ENCODE results near the gene OTUD7B.

The OTUD7B gene

DNA sequence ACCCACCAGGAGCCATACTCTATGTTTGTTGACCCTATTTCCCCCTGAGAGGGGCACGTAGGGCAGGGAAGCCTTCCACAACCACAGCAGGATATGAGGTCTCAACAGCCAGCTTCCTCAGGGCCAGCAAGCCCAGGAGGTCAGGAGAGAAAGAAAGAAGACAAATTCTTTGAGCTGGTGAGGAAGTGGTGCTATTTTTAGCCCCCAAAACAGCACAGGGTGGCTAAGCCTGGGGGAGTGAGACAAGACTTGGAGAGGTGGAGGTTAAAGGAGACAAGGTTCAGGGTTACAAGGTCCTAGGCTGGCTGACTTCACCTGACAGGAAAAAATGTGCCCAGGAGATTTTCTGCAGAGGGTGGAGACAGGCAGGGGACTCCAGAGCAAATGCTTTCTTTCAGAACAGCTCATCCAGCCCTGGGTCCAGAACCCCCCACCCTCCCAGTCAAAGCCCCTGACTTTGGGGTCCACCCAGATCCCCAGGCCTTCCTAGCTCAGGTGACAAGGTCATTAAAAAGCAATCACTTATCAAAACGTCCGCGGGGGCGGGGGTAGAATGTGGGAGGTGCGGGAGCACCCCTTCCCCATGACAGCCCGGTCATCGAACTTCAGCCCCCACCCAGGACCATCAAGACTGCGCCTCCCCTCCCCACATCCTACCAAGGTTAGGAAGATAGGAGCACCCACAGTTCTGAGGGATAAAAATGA, 94.2 kb downstream of the OTUD7B start:
- no peak for DNase-seq (ENCODE audit: low spot score)

DNA sequence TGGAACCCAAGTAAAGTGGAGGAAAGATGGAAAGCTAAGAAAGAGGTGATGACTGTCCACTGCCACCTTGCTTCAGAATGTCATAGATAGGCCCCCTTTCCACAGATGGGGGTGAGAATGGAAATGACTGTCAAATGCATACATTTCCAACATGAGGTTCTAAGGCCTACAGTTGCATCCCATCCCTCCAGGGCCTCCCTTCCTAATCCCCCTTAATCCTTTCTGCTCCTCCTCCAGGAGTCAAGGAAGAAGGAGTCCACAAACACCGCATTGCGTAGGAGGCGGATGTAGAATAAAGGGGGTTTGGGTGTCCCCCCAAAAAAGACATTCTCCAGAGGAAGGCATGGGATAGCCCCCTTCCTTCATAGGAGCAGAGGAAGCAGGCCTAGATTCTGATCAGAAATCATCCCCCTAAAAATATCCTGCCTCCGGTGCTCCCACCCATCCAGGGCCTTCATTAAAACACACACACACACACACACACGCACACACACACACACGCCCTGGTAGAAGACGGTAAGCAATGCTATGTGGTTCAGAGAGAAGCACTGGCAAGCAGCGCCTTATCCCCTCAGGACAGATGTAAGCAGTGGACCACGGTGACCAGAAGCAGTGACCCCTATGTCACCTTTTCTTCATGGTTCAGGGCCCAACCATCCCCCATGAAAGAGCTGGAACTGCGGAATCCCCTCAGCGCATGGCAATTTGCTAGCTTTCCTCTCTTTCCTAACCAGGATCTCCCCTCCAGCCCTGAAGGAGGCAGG, 94.9 kb downstream of the OTUD7B start:
- DNase-seq (ENCODE audit: low spot score): no peak

DNA sequence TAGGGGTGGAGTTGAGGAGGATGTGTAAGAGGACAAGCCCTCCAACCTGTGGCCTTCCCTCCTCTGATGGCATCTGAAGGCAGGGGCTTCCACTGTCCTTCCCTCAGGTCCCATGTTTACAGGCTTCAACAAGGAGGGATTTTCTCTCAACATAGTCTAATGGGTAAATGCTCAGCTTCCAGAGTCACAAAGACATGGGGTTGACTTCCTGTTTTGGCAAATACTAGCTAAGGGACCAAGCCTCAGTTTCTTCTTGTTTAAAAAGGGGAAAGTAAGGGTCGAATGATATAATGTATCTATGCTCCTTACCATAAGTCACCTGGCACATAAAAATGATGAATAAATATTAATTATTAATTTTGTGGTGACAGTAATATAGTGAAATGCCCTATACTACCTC, 96.0 kb downstream of the OTUD7B start:
- DNase-seq (ENCODE audit: low spot score): no peak

DNA sequence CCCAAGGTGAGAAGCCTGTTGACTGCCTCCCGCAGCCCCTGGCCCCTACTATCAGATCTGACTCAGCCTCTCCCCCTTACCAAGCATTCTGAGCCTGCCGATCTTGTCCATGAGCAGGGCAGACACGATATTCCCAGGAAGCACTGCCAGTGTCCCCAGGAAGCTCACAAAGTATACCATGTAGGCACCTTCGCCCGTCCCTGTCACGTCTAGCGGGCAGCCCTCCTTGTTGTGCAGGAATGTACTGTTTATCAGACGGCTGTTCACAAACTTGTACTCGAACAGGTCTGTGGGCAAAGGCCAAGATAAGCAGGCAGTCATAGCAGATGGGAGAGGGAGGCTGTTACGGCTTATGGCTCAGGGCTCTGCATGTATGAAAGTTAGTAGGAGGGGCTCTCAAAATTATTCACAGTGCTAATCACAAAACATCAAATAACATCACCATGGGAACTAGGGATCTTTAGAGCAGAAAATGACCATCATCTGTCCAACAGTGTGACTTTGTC, 103.9 kb downstream of the OTUD7B start:
- DNase-seq (ENCODE audit: low spot score): no peak

DNA sequence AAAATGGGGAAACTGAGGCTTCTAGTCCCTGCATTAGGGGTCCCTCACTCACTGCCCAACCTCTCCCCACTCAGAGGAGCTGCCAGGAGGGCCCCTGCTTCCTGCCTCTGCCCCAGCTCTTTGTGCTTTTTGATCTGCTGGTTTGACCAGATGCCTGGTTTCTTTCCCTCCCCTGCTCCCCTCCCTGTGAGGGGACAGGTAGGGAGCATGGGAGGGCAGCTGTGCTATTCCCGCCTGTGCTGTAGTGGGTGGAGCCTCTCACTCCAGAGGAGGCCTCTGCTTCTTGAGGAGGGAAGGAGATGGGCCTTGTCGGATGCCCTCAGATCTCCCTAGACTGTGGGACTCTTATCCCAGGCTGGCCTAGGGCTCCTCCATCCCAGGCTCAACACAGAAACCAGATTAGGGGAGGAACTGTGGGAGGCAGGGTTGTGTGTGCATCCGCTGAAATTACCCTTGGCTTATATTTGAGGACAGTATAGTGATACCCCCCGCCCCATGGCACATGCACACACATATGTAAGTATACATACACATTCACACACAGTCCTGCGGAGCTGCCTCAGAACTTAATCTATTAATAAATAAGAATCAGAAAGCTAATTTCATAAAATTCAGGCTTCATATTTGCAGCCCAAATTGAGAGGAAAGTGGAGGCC, 106.6 kb downstream of the OTUD7B start:
- DNase-seq (ENCODE audit: low spot score): no peak

DNA sequence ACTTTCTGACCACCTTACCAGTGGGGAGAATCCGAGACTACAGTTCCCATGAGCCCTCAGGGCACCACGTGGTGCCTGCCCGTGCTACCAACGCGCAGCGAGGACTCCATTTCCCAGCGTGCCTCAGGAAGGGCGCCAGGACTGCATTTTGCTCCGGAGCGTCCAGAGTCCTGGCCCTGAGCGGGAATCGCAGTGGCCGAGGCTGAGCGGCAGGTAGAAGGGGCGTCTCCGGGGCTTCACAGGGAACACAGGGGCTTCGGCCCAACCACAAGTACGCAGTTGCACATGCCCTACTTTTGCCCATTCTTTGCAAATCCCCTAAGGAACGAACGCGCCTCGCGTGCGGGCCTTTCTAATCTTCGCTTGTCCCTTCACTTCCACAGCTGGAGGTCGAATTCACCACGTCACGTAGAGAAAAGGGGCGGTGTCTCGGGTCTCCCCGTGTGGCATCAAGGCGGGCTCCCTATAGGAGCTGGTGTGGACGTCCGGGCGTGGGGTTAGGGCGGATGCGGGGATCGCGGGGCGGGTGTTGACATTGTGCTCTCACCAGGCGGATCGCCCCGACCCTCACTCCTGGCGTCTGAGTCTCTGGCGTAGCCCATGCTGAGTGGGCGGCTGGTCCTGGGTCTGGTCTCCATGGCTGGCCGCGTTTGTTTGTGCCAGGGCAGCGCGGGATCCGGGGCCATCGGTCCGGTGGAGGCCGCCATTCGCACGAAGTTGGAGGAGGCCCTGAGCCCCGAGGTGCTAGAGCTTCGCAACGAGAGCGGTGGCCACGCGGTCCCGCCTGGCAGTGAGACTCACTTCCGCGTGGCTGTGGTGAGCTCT, 110.9 kb downstream of the OTUD7B start, which contains the start of gene BOLA1:
TSS of gene BOLA1 (plus strand) at position 109 of the 825 bp plus-strand sequence. CDS start at position 601, 492 bp downstream.
- DNase-seq (ENCODE audit: low spot score): peak; percentile 95

DNA sequence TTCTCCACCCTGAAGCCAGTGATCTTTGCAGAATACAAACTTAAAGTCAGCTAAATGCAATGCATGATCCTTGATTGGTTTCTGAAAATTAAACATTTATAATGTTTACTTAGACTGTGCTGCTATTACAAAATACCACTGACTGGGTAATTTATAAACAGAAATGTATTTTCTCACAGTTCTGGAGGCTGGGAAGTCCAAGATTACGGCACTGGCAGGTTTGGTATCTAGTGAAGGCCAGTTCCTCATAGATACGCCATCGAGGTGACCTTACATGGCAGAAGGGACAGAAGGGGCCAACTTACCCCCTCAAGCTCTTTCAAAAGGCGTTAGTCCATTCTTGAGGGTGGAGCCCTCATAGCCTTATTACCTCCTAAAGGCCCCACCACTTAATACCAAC, 114.0 kb downstream of the OTUD7B start:
- no peak for DNase-seq (ENCODE audit: low spot score)

DNA sequence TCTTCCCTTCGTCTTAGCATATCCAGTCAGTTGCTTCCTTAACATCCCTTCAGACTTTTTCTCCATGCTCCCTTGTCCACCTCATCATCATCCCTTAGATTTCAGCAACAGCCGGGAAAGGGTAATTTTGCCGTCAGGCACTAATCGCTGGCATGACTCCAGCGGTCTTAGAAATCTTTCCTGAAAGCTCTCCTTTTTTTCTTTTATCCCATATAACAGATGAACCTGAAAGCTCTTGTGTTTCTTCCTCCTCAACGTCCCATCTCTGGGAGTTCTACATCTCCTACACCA, 121.6 kb downstream of the OTUD7B start:
- DNase-seq (ENCODE audit: low spot score): no peak

DNA sequence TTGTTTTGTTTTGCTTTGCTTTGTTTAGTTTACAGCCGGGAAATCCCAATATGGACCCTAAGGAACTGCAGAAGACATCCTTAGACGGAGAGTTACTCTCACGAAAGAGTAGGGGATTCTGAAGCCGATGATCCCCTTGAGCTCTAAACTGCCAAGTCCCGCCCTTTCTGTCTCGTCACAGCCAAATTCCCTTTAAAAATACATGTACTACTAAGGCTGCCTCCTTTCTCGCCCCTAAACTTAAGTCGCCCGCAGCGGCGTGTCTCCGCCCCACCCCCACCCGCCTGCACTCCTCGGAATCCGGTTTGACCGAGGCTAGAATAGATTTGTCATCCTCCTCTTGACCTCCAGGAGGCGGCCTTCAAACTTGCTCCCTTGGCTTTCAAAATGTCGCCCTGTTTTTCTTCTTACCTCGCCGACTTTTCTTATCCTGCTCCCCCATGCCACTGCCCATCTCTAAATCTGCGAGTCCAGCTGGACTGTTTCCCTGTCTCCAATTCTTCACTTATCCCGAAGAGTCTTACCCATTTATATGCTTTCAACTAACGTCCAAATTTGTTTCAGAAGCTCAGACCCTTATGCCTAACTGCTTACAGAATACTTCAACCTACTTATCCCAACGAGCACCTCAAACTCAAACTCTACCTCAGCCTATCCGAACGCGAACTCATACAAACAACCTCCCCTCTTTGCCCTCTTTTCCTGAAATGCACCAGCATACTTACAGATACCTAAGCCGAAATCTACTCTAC, 122.1 kb downstream of the OTUD7B start:
- DNase-seq (ENCODE audit: low spot score): peak; percentile 84

All from GM03348 (cell line).